Upper lobe of left lung (tissue), 6 donors: Measurements from ENCODE around the gene FARP1. TPM values are rescaled to one million over a fixed set of nuclear protein-coding genes. Genes with fewer than 3 reads are reported as not detected.

ENCODE experiments used
- ATAC-seq, 2 donors: fragments of 200-7000 bp; cut with Tn5 transposase; one replicate each; pipeline ENCODE4 v1.9.1; 2022; ENCODE audit warnings: mild to moderate bottlenecking in 2 of 2, moderate library complexity in 2 of 2; ENCODE audit not compliant: low FRiP score in 2 of 2
- DNase-seq, 2 donors: peaks; one replicate each; pipeline ENCODE4 v3.0.0-alpha.2; 2019 to 2020
- H3K27ac ChIP-seq, 4 donors: fragments of 200-600 bp; sonication (generic); one replicate each; pipeline ENCODE4 v1.5.1; 2016 to 2019
- H3K27me3 ChIP-seq, 4 donors: fragments of 200-600 bp; sonication (generic); one replicate each; pipeline ENCODE4 v1.5.1; 2017 to 2019
- H3K36me3 ChIP-seq, 4 donors: fragments of 200-600 bp; sonication (generic); one replicate each; pipeline ENCODE4 v1.5.1; 2016 to 2019
- H3K4me1 ChIP-seq, 4 donors: fragments of 200-600 bp; sonication (generic); one replicate each; pipeline ENCODE4 v1.5.1; 2018 to 2019
- H3K4me3 ChIP-seq, 4 donors: fragments of 200-600 bp; sonication (generic); one replicate each; pipeline ENCODE4 v1.5.1; 2017 to 2019; ENCODE audit warnings: mild to moderate bottlenecking in 2 of 4, moderate library complexity in 1 of 4
- H3K9me3 ChIP-seq, 4 donors: fragments of 200-600 bp; sonication (generic); one replicate each; pipeline ENCODE4 v1.5.1; 2018 to 2019
- CTCF ChIP-seq, 6 experiments: fragments of 450-650 bp in 4 of 6; fragments of 200-600 bp in 2 of 6; sonication (generic) in 2 of 6; IDR thresholded peaks; one replicate each; pipeline ENCODE4 v1.5.1; 2016 to 2019; ENCODE audit warnings: antibody characterized with exemption in 6 of 6
- EP300 ChIP-seq, 4 donors: sonication (generic); formaldehyde crosslinking; IDR thresholded peaks; one replicate each; pipeline ENCODE4 v1.5.1; 2017; ENCODE audit warnings: antibody characterized with exemption in 4 of 4, control low read depth in 2 of 4
- POLR2A ChIP-seq, 4 donors: fragments of 450-650 bp; IDR thresholded peaks; one replicate each; pipeline ENCODE4 v1.5.1; 2016 to 2017; ENCODE audit warnings: antibody characterized with exemption in 4 of 4, mild to moderate bottlenecking in 2 of 4
- POLR2AphosphoS5 ChIP-seq, 2 donors: sonication (generic); formaldehyde crosslinking; IDR thresholded peaks; one replicate each; pipeline ENCODE4 v1.5.1; 2017; ENCODE audit warnings: antibody characterized with exemption in 2 of 2
- WGBS, 2 donors: methylation state at CpG; one replicate each; pipeline ENCODE4 v1.1.5; 2017 to 2018; 5-methylcytosine and 5-hydroxymethylcytosine counted together
- total RNA-seq, 6 donors: library from RNA; depleted of rRNA in 4 of 6; stranded (reverse); fragments of >200 nt in 4 of 6; gene quantifications; one replicate each; pipeline versions ENCODE4 v1.1.0 to v1.2.1, GENCODE V29; 2016 to 2021
- donor health status: DM: no; HTN: no; CAD: no; lungs with moderate emphysema.
- donor health status: DM: no; HTN: yes; CAD: no; lungs with severe emphysema.

FARP1 gene
- total RNA-seq, 6 donors from 2014 or later, result 65.7 to 111 (median 91.8) TPM

DNA sequence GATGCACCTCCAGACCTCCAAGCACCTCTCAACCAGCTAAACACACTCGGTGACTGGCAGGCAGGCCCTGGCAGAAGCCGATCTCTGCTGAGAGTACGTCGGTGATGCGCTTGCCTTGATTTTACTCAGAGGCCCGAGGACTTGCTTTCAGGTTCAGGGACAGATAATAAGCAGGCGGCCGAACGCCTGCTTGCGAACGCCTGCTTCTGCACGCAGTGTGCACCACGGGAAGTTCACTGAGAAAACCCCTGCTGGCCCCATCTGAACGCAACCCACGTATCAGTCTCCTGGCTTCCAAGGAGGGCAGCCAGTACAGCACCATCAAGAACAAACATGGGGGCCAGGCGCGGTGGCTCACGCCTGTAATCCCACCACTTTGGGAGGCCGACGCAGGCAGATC lies 326.0 kb downstream of the FARP1 start:
- no peaks in the 10 kb centered on the region for H3K27me3 ChIP-seq
- no peaks in the 10 kb centered on the region for H3K9me3 ChIP-seq
- peaks cover 4 to 20% (median 8%) of the 10 kb centered on the region in 4 donors for H3K4me1 ChIP-seq
- DNase-seq (no peak), ATAC-seq (no peak)
- H3K27ac ChIP-seq, result no peak overlapping the region
- 94 to 96% methylated on average over 13 to 20 of the region's 20 CpGs for WGBS, 2 donors
- H3K4me3 ChIP-seq, result no peak overlapping the region
- TF ChIP-seq POLR2AphosphoS5 (IDR thresholded peaks at IDR 0.05), result no peak
- no peak for TF ChIP-seq CTCF (IDR thresholded peaks at IDR 0.05)
- no peak for TF ChIP-seq POLR2A (IDR thresholded peaks at IDR 0.05)
- no peak for TF ChIP-seq EP300 (IDR thresholded peaks at IDR 0.05)
- peaks cover 0 to 72% (median 29%) of the 10 kb centered on the region in 4 donors for H3K36me3 ChIP-seq

DNA sequence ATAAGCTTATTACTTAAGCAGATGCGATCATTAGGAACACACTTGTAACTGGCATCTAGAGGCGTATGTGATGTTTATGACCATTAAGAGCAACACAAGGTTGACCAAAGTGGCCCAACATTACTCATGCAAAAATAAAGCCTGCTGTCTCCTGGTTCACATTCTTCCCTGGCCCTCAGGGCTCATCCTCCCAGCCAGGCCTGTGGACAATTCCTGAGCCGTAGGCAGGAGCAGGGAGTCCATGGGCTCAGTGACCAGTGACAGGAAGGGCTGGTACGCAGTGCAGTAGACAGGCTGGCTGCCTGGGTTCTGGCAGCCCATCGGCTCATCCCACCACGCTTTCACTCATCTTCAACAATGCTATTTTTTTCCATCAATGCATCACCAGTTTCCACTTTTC lies 328.0 kb downstream of the FARP1 start:
- Histone ChIP-seq H3K36me3 (peaks cover 0 to 72% (median 26%) of the 10 kb centered on the region in 4 donors), H3K27me3 (no peaks in the 10 kb centered on the region), H3K4me1 (peaks cover 4 to 30% (median 11%) of the 10 kb centered on the region in 4 donors), H3K27ac (no peak overlapping the region), H3K9me3 (no peaks in the 10 kb centered on the region), H3K4me3 (no peak overlapping the region)
- no peak for ATAC-seq
- 76 to 88% methylated on average over 6 of the region's 6 CpGs for WGBS, 2 donors
- DNase-seq, result no peak
- TF ChIP-seq POLR2A (IDR thresholded peaks at IDR 0.05) (no peak), CTCF (IDR thresholded peaks at IDR 0.05) (no peak), POLR2AphosphoS5 (IDR thresholded peaks at IDR 0.05) (no peak), EP300 (IDR thresholded peaks at IDR 0.05) (no peak)

GRCh38 chr13:98471934-98472333 lies 329.0 kb downstream of the FARP1 start:
- H3K27ac ChIP-seq, result peak overlapping the region in 2 of 4 donors; percentile 30 to 35
- DNase-seq, result peak in 1 of 2 donors; percentile 65
- TF ChIP-seq POLR2A (IDR thresholded peaks at IDR 0.05) (no peak), EP300 (IDR thresholded peaks at IDR 0.05) (no peak), CTCF (IDR thresholded peaks at IDR 0.05) (peak in 1 of 6 experiments; percentile 25), POLR2AphosphoS5 (IDR thresholded peaks at IDR 0.05) (peak in 1 of 2 donors; percentile 48)
- peaks cover 13 to 40% (median 22%) of the 10 kb centered on the region in 4 donors for H3K4me1 ChIP-seq
- H3K4me3 ChIP-seq, result no peak overlapping the region
- peaks cover 0 to 67% (median 24%) of the 10 kb centered on the region in 4 donors for H3K36me3 ChIP-seq
- H3K27me3 ChIP-seq, result no peaks in the 10 kb centered on the region
- no peaks in the 10 kb centered on the region for H3K9me3 ChIP-seq
- 54 to 57% methylated on average over 5 to 10 of the region's 10 CpGs for WGBS, 2 donors
- peak in 1 of 2 donors; percentile 69 for ATAC-seq

GRCh38 chr13:98473135-98473787 lies 330.4 kb downstream of the FARP1 start:
- Histone ChIP-seq H3K9me3 (no peaks in the 10 kb centered on the region), H3K36me3 (peaks cover 0 to 54% (median 20%) of the 10 kb centered on the region in 4 donors), H3K27ac (no peak overlapping the region), H3K4me3 (no peak overlapping the region), H3K4me1 (peaks cover 19 to 53% (median 25%) of the 10 kb centered on the region in 4 donors), H3K27me3 (no peaks in the 10 kb centered on the region)
- DNase-seq (no peak), ATAC-seq (no peak)
- WGBS, 2 donors, result 60% methylated on average over 4 to 5 of the region's 5 CpGs
- no peak for TF ChIP-seq POLR2AphosphoS5 (IDR thresholded peaks at IDR 0.05)

DNA sequence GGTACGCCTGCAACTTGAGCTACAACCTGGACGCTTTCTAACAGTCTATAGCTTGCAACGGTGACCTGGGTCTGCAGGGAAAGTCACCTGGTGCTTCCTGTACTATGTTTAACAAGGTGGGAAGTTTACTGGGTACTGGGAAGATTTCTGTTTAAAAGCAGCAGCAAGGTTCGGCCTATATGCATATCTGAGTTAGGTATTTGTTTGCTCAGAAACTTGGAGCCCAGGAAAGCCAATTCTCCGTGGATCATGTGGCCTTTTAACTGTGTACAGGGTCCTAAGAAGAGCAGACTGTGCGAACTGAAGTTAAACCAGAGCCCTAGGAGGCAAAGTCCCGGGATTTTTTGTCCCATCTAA lies 330.9 kb downstream of the FARP1 start:
- WGBS, 2 donors, result 84 to 85% methylated on average over 7 of the region's 7 CpGs
- no peaks in the 10 kb centered on the region for H3K9me3 ChIP-seq
- H3K36me3 ChIP-seq, result peaks cover 0 to 49% (median 16%) of the 10 kb centered on the region in 4 donors
- H3K27me3 ChIP-seq, result no peaks in the 10 kb centered on the region
- H3K4me1 ChIP-seq, result peaks cover 19 to 58% (median 25%) of the 10 kb centered on the region in 4 donors
- H3K4me3 ChIP-seq, result no peak overlapping the region
- H3K27ac ChIP-seq, result no peak overlapping the region
- ATAC-seq (no peak), DNase-seq (no peak)
- TF ChIP-seq CTCF (IDR thresholded peaks at IDR 0.05), result no peak
